ENCODE measurements around the gene BAZ1A.

DNA sequence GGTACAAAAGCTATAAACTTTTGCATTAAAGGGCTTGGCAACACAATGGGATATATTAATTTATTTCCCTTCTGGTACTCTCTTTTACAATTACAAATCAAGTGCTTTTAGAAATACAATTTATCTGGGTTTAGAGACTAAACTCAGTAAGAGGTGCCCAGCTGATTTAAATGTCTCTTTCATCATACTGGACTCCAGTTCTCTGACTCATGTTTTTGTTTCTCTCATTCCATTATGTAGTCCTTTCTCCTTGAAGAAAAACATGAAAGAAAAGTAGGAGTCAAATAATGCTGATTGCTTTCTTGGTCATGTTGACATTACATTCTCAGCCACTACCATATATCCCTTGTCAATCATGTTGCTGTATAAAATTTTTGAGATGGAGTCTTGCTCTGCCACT is 124.5 kb downstream of the BAZ1A start:
- TF ChIP-seq POLR2A (IDR thresholded peaks at IDR 0.05), result no peak
- TF ChIP-seq, protein P1, sequence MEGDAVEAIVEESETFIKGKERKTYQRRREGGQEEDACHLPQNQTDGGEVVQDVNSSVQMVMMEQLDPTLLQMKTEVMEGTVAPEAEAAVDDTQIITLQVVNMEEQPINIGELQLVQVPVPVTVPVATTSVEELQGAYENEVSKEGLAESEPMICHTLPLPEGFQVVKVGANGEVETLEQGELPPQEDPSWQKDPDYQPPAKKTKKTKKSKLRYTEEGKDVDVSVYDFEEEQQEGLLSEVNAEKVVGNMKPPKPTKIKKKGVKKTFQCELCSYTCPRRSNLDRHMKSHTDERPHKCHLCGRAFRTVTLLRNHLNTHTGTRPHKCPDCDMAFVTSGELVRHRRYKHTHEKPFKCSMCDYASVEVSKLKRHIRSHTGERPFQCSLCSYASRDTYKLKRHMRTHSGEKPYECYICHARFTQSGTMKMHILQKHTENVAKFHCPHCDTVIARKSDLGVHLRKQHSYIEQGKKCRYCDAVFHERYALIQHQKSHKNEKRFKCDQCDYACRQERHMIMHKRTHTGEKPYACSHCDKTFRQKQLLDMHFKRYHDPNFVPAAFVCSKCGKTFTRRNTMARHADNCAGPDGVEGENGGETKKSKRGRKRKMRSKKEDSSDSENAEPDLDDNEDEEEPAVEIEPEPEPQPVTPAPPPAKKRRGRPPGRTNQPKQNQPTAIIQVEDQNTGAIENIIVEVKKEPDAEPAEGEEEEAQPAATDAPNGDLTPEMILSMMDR (IDR thresholded peaks at IDR 0.05), result no peak
